WTC11 (cell line): ENCODE measurements around the gene ATXN3L. TPM values are rescaled to one million over a fixed set of nuclear protein-coding genes. Genes with fewer than 3 reads are reported as not detected.

Source experiments
- ATAC-seq: fragments of 200-7000 bp; cut with Tn5 transposase; 2 replicates; pipeline ENCODE4 v1.10.0; 2021; ENCODE audit warnings: mild to moderate bottlenecking, moderate library complexity
- CTCF ChIA-PET: fragments of 300-600 bp; sonication (Branson Sonifier 250); formaldehyde crosslinking; loops from one replicate; lab custom pipeline; 2021; ENCODE audit warnings: antibody characterized with exemption; lab: Charles Lee
- POLR2A ChIA-PET: fragments of 350-600 bp; sonication (Branson Sonifier 250); formaldehyde crosslinking; loops from one replicate; lab custom pipeline; 2021; ENCODE audit warnings: antibody characterized with exemption; lab: Charles Lee
- DNase-seq: peaks from one replicate; pipeline ENCODE4 v3.0.0; 2021; ENCODE audit warnings: low spot score
- H3K27ac Mint-ChIP-seq: 2 replicates; pipeline ENCODE4 v1.8.0; 2021; ENCODE audit warnings: mixed read lengths
- H3K27me3 Mint-ChIP-seq: 2 replicates; pipeline ENCODE4 v1.8.0; 2021; ENCODE audit warnings: low read depth, mild to moderate bottlenecking, moderate library complexity, mixed read lengths
- H3K36me3 Mint-ChIP-seq: 2 replicates; pipeline ENCODE4 v1.8.0; 2021; ENCODE audit warnings: mixed read lengths
- H3K4me1 Mint-ChIP-seq: 2 replicates; pipeline ENCODE4 v1.8.0; 2022; ENCODE audit warnings: mixed read lengths
- H3K4me3 Mint-ChIP-seq: 2 replicates; pipeline ENCODE4 v1.8.0; 2021; ENCODE audit warnings: mild to moderate bottlenecking, moderate library complexity, mixed read lengths
- H3K9me3 Mint-ChIP-seq: 2 replicates; pipeline ENCODE4 v1.8.0; 2021; ENCODE audit warnings: mixed read lengths
- ATF1 ChIP-seq: sonication (generic); formaldehyde crosslinking; IDR thresholded peaks from 2 replicates; pipeline ENCODE4 v1.8.1; 2023; ENCODE audit warnings: mild to moderate bottlenecking, moderate library complexity, missing genetic modification reagents
- CBFB ChIP-seq: sonication (generic); formaldehyde crosslinking; IDR thresholded peaks from 2 replicates; pipeline ENCODE4 v1.8.1; 2022; ENCODE audit warnings: mild to moderate bottlenecking, low read depth, missing genetic modification reagents
- CREM ChIP-seq: sonication (generic); formaldehyde crosslinking; IDR thresholded peaks from 2 replicates; pipeline ENCODE4 v1.8.1; 2022; ENCODE audit warnings: mild to moderate bottlenecking, missing genetic modification reagents, moderate library complexity
- E2F5 ChIP-seq: sonication (generic); formaldehyde crosslinking; IDR thresholded peaks from 2 replicates; pipeline ENCODE4 v1.8.1; 2022; ENCODE audit warnings: mild to moderate bottlenecking, moderate library complexity, missing genetic modification reagents
- ELF4 ChIP-seq: sonication (generic); formaldehyde crosslinking; IDR thresholded peaks from 2 replicates; pipeline ENCODE4 v1.8.1; 2022; ENCODE audit warnings: low read depth, mild to moderate bottlenecking, moderate library complexity, missing genetic modification reagents
- GABPB1 ChIP-seq: sonication (generic); formaldehyde crosslinking; IDR thresholded peaks from 2 replicates; pipeline ENCODE4 v1.8.1; 2023; ENCODE audit warnings: mild to moderate bottlenecking, missing genetic modification reagents
- MAX ChIP-seq: sonication (generic); formaldehyde crosslinking; IDR thresholded peaks from 2 replicates; pipeline ENCODE4 v1.8.0; 2022; ENCODE audit warnings: mild to moderate bottlenecking, missing genetic modification reagents
- NFE2L1 ChIP-seq: sonication (generic); formaldehyde crosslinking; IDR thresholded peaks from 2 replicates; pipeline ENCODE4 v1.8.1; 2023; ENCODE audit warnings: missing genetic modification reagents
- PRRX2 ChIP-seq: fragments of 250-450 bp; sonication (Bioruptor Pico); IDR thresholded peaks from 2 replicates; pipeline ENCODE4 v1.8.0; 2021; ENCODE audit warnings: mild to moderate bottlenecking
- SP1 ChIP-seq: sonication (generic); formaldehyde crosslinking; conservative IDR thresholded peaks from 2 replicates; pipeline ENCODE4 v1.8.1; 2022; ENCODE audit warnings: missing genetic modification reagents
- ZNF232 ChIP-seq: sonication (generic); formaldehyde crosslinking; IDR thresholded peaks from 2 replicates; pipeline ENCODE4 v1.8.0; 2022; ENCODE audit warnings: mild to moderate bottlenecking, missing genetic modification reagents
- ZNF281 ChIP-seq: sonication (generic); formaldehyde crosslinking; IDR thresholded peaks from 2 replicates; pipeline ENCODE4 v1.8.0; 2023; ENCODE audit warnings: mild to moderate bottlenecking, missing genetic modification reagents
- ZNF396 ChIP-seq: fragments of 250-450 bp; sonication (Bioruptor Pico); IDR thresholded peaks from 2 replicates; pipeline ENCODE4 v1.8.0; 2021; ENCODE audit warnings: mild to moderate bottlenecking, moderate library complexity, borderline replicate concordance
- ZNF416 ChIP-seq: fragments of 250-450 bp; sonication (Bioruptor Pico); IDR thresholded peaks from 2 replicates; pipeline ENCODE4 v1.9.0; 2021; ENCODE audit warnings: mild to moderate bottlenecking, inconsistent platforms
- ZNF423 ChIP-seq: fragments of 250-450 bp; sonication (Bioruptor Pico); IDR thresholded peaks from 2 replicates; pipeline ENCODE4 v2.1.2; 2022; ENCODE audit warnings: mild to moderate bottlenecking, moderate library complexity
- ZNF512 ChIP-seq: sonication (generic); formaldehyde crosslinking; IDR thresholded peaks from 2 replicates; pipeline ENCODE4 v1.8.1; 2022; ENCODE audit warnings: missing genetic modification reagents, borderline replicate concordance
- total RNA-seq: library from RNA; stranded (reverse); gene quantifications from 3 replicates; pipeline ENCODE4 v1.2.3, GENCODE V29; 2021
- TF ChIP-seq, protein P1 (sequence below): sonication (generic); formaldehyde crosslinking; IDR thresholded peaks from 2 replicates; pipeline ENCODE4 v1.8.1; 2023; ENCODE audit warnings: mild to moderate bottlenecking, missing genetic modification reagents, moderate library complexity
- TF ChIP-seq, protein P2 (sequence below): sonication (generic); formaldehyde crosslinking; IDR thresholded peaks from 2 replicates; pipeline ENCODE4 v1.8.0; 2022; ENCODE audit warnings: mild to moderate bottlenecking, missing genetic modification reagents
- TF ChIP-seq, protein P3 (sequence below): fragments of 250-450 bp; sonication (Bioruptor Pico); IDR thresholded peaks from 2 replicates; pipeline ENCODE4 v1.9.0; 2021; ENCODE audit warnings: mild to moderate bottlenecking, borderline replicate concordance

Gene ATXN3L
- total RNA-seq, 1 experiment from 2014 or later: not detected

- no peak for ATAC-seq
- Mint-ChIP-seq H3K9me3 (peaks cover 12% of the 10 kb centered on the region), H3K36me3 (peaks cover 3% of the 10 kb centered on the region), H3K27me3 (no peaks in the 10 kb centered on the region; the same call in none of the 2 replicates), H3K27ac (no peak overlapping the region), H3K4me1 (peaks cover 1% of the 10 kb centered on the region), H3K4me3 (no peak overlapping the region)
- no peak for TF ChIP-seq ZNF232 (CRISPR knock-in tag)
- no peak for TF ChIP-seq CREM (CRISPR knock-in tag)
- TF ChIP-seq GABPB1 (CRISPR knock-in tag): no peak
- no peak for TF ChIP-seq ZNF423 (CRISPR knock-in tag)
- no peak for DNase-seq
- ChIA-PET POLR2A (no interaction called here), CTCF (no interaction called here)
These were observed 42.9 kb downstream of the ATXN3L start for GRCh38 chrX:13276991-13277390.

- DNase-seq (no peak), ATAC-seq (no peak)
- H3K4me3 Mint-ChIP-seq: no peak overlapping the region
- CTCF ChIA-PET: no interaction called here
- H3K27me3 Mint-ChIP-seq: no peaks in the 10 kb centered on the region; the same call in 1 of the 2 replicates
- H3K4me1 Mint-ChIP-seq: no peaks in the 10 kb centered on the region
- H3K9me3 Mint-ChIP-seq: no peaks in the 10 kb centered on the region
- TF ChIP-seq ATF1 (CRISPR knock-in tag): no peak
- no peak for TF ChIP-seq NFE2L1 (CRISPR knock-in tag)
- TF ChIP-seq, protein P1, sequence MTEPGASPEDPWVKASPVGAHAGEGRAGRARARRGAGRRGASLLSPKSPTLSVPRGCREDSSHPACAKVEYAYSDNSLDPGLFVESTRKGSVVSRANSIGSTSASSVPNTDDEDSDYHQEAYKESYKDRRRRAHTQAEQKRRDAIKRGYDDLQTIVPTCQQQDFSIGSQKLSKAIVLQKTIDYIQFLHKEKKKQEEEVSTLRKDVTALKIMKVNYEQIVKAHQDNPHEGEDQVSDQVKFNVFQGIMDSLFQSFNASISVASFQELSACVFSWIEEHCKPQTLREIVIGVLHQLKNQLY (CRISPR knock-in tag): no peak
- TF ChIP-seq ZNF512 (CRISPR knock-in tag): no peak
- TF ChIP-seq SP1: no peak
- no peak for TF ChIP-seq CREM (CRISPR knock-in tag)
- TF ChIP-seq CBFB: no peak
- no peak for TF ChIP-seq ELF4
- TF ChIP-seq ZNF281: no peak
- no peak for TF ChIP-seq PRRX2
- no peak for TF ChIP-seq E2F5 (CRISPR knock-in tag)
- TF ChIP-seq MAX (CRISPR knock-in tag): no peak
- TF ChIP-seq ZNF396: no peak
- TF ChIP-seq, protein P2, sequence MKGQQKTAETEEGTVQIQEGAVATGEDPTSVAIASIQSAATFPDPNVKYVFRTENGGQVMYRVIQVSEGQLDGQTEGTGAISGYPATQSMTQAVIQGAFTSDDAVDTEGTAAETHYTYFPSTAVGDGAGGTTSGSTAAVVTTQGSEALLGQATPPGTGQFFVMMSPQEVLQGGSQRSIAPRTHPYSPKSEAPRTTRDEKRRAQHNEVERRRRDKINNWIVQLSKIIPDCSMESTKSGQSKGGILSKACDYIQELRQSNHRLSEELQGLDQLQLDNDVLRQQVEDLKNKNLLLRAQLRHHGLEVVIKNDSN (CRISPR knock-in tag): no peak
- H3K36me3 Mint-ChIP-seq: no peaks in the 10 kb centered on the region
- no peak overlapping the region for H3K27ac Mint-ChIP-seq
- POLR2A ChIA-PET: no interaction called here
These were observed 44.8 kb downstream of the ATXN3L start for GRCh38 chrX:13275031-13275430.

- ATAC-seq: no peak
- ChIA-PET POLR2A (no interaction called here), CTCF (interaction anchor here (1.6 kb wide), 1 partner anchor 325 kb away, joined by 4 read pairs; no protein-coding TSS in a partner anchor)
- TF ChIP-seq, protein P3, sequence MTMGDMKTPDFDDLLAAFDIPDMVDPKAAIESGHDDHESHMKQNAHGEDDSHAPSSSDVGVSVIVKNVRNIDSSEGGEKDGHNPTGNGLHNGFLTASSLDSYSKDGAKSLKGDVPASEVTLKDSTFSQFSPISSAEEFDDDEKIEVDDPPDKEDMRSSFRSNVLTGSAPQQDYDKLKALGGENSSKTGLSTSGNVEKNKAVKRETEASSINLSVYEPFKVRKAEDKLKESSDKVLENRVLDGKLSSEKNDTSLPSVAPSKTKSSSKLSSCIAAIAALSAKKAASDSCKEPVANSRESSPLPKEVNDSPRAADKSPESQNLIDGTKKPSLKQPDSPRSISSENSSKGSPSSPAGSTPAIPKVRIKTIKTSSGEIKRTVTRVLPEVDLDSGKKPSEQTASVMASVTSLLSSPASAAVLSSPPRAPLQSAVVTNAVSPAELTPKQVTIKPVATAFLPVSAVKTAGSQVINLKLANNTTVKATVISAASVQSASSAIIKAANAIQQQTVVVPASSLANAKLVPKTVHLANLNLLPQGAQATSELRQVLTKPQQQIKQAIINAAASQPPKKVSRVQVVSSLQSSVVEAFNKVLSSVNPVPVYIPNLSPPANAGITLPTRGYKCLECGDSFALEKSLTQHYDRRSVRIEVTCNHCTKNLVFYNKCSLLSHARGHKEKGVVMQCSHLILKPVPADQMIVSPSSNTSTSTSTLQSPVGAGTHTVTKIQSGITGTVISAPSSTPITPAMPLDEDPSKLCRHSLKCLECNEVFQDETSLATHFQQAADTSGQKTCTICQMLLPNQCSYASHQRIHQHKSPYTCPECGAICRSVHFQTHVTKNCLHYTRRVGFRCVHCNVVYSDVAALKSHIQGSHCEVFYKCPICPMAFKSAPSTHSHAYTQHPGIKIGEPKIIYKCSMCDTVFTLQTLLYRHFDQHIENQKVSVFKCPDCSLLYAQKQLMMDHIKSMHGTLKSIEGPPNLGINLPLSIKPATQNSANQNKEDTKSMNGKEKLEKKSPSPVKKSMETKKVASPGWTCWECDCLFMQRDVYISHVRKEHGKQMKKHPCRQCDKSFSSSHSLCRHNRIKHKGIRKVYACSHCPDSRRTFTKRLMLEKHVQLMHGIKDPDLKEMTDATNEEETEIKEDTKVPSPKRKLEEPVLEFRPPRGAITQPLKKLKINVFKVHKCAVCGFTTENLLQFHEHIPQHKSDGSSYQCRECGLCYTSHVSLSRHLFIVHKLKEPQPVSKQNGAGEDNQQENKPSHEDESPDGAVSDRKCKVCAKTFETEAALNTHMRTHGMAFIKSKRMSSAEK (CRISPR knock-in tag): no peak
- TF ChIP-seq ZNF416: no peak
- no peaks in the 10 kb centered on the region for H3K36me3 Mint-ChIP-seq
- no peaks in the 10 kb centered on the region for H3K9me3 Mint-ChIP-seq
- H3K4me1 Mint-ChIP-seq: no peaks in the 10 kb centered on the region
- H3K27ac Mint-ChIP-seq: no peak overlapping the region
- no peak for DNase-seq
- H3K27me3 Mint-ChIP-seq: no peaks in the 10 kb centered on the region; the same call in 1 of the 2 replicates
- no peak overlapping the region for H3K4me3 Mint-ChIP-seq
These were observed 47.4 kb downstream of the ATXN3L start for GRCh38 chrX:13272426-13272825.
